Kidney (tissue), 14 donors: ENCODE data around the gene CDH7. TPM values are rescaled to one million over a fixed set of nuclear protein-coding genes. Genes with fewer than 3 reads are reported as not detected.

ENCODE experiments used
- DNase-seq, 5 donors: peaks; one replicate each; pipeline ENCODE4 v3.0.0-alpha.2; 2013 to 2020
- FAIRE-seq: peaks from 2 replicates; lab custom pipeline; 2012; peaks lifted over from hg19 to GRCh38; lab: Jason Lieb, UNC
- H3K27ac ChIP-seq, 2 donors: one replicate each; pipeline ENCODE4 v1.7.0; 2013; ENCODE audit warnings: low read depth in 2 of 2, low read length in 2 of 2, inconsistent platforms in 1 of 2
- H3K27me3 ChIP-seq: one replicate; pipeline ENCODE4 v1.7.1; 2013; ENCODE audit warnings: low read length, inconsistent platforms; ENCODE audit not compliant: control insufficient read depth, insufficient read depth
- H3K36me3 ChIP-seq, 3 donors: one replicate each; pipeline versions ENCODE4 v1.7.0 to v1.7.1; 2013; ENCODE audit warnings: low read length in 3 of 3, control low read depth in 1 of 3, inconsistent platforms in 1 of 3; ENCODE audit not compliant: insufficient read depth in 3 of 3, control insufficient read depth in 2 of 3
- H3K4me1 ChIP-seq, 3 donors: one replicate each; pipeline versions ENCODE4 v1.7.0 to v1.7.1; 2013; ENCODE audit warnings: low read length in 3 of 3, inconsistent platforms in 1 of 3, low read depth in 1 of 3; ENCODE audit not compliant: control insufficient read depth in 2 of 3, insufficient read depth in 2 of 3
- H3K4me3 ChIP-seq, 3 donors: one replicate each; pipeline versions ENCODE4 v1.7.0 to v1.8.1; 2013; ENCODE audit warnings: low read length in 3 of 3, control low read depth in 1 of 3, inconsistent platforms in 1 of 3
- H3K9ac ChIP-seq, 3 donors: one replicate each; pipeline versions ENCODE4 v1.7.0 to v1.7.1; 2013; ENCODE audit warnings: low read length in 3 of 3, control low read depth in 1 of 3, inconsistent platforms in 1 of 3
- H3K9me3 ChIP-seq, 3 donors: one replicate each; pipeline versions ENCODE4 v1.7.0 to v1.7.1; 2013; ENCODE audit warnings: low read length in 3 of 3, control low read depth in 1 of 3, inconsistent platforms in 1 of 3; ENCODE audit not compliant: control insufficient read depth in 2 of 3, insufficient read depth in 1 of 3
- CTCF ChIP-seq: IDR thresholded peaks from 3 replicates; pipeline ENCODE4 v1.5.1; 2012; ENCODE audit warnings: mild to moderate bottlenecking, moderate library complexity, borderline replicate concordance; ENCODE audit not compliant: insufficient read depth; ENCODE audit errors: extremely low read depth
- intact Hi-C: fragments of 100-400 bp; cut with DNase I; formaldehyde crosslinking; loops from one replicate; pipeline ENCODE4 v1.11.1; 2022
- polyA plus RNA-seq: library from polyadenylated mRNA; stranded (reverse); fragments of 350-450 nt; fragmentation: Illumina TruSeq; extraction: RNeasy Lipid Tissue Mini Kit (QIAGEN cat#74804); gene quantifications from one replicate; pipeline ENCODE4 v1.2.3, GENCODE V29; 2014; ENCODE audit warnings: low read depth, low replicate concordance; ENCODE audit not compliant: insufficient read depth
- total RNA-seq: library from RNA; stranded (reverse); fragmentation: NEBNext Ultra II Directional; extraction: Animal tissue kit (Norgen Biotek cat#: 25700); gene quantifications from one replicate; pipeline ENCODE4 v1.2.1, GENCODE V29; 2021
- donor health status: control.
- donor health status: control.
- donor health status: control.
- donor health status: control.
- donor health status: control.
- donor health status: DM: yes; HTN: yes; CAD: no.
- donor health status: Normal renal cell carcinoma (clear cell type).

The CDH7 gene
- total and polyA plus RNA-seq, 2 donors from 2014 or later, result not detected

GRCh38 chr18:65835881-65836280, 85.1 kb downstream of the CDH7 start:
- H3K36me3 ChIP-seq, result no peaks in the 10 kb centered on the region
- FAIRE-seq (no peak), DNase-seq (no peak)
- no peaks in the 10 kb centered on the region for H3K27me3 ChIP-seq
- H3K9ac ChIP-seq, result no peak overlapping the region
- H3K4me3 ChIP-seq, result no peak overlapping the region
- H3K4me1 ChIP-seq, result no peaks in the 10 kb centered on the region
- H3K9me3 ChIP-seq, result peaks cover 0 to 2% (median 0%) of the 10 kb centered on the region in 3 donors
- H3K27ac ChIP-seq, result no peak overlapping the region
- intact Hi-C loops, result no loop called here
- TF ChIP-seq CTCF, result no peak

- no peaks in the 10 kb centered on the region for H3K4me1 ChIP-seq
- DNase-seq, result no peak
- no peaks in the 10 kb centered on the region for H3K36me3 ChIP-seq
- H3K27ac ChIP-seq, result no peak overlapping the region
- no peaks in the 10 kb centered on the region for H3K9me3 ChIP-seq
- FAIRE-seq, result no peak
- no peak for TF ChIP-seq CTCF
- no peak overlapping the region for H3K9ac ChIP-seq
- no peak overlapping the region for H3K4me3 ChIP-seq
- no peaks in the 10 kb centered on the region for H3K27me3 ChIP-seq
- intact Hi-C loops, result no loop called here
These were observed 95.3 kb downstream of the CDH7 start for GRCh38 chr18:65846107-65846506.

GRCh38 chr18:65852273-65852672, 101.5 kb downstream of the CDH7 start:
- Histone ChIP-seq H3K9me3 (no peaks in the 10 kb centered on the region), H3K36me3 (no peaks in the 10 kb centered on the region), H3K27me3 (no peaks in the 10 kb centered on the region), H3K9ac (no peak overlapping the region), H3K27ac (no peak overlapping the region), H3K4me1 (no peaks in the 10 kb centered on the region), H3K4me3 (no peak overlapping the region)
- intact Hi-C loops, result no loop called here
- no peak for TF ChIP-seq CTCF
- no peak for FAIRE-seq
- DNase-seq, result no peak

- no peak for FAIRE-seq
- no peak overlapping the region for H3K9ac ChIP-seq
- TF ChIP-seq CTCF, result no peak
These were observed 108.3 kb downstream of the CDH7 start for GRCh38 chr18:65859075-65859474.

More at GRCh38 chr18:65859075-65859474, 108.3 kb downstream of the CDH7 start:
- no peaks in the 10 kb centered on the region for H3K27me3 ChIP-seq
- intact Hi-C loops, result no loop called here
- no peak overlapping the region for H3K4me3 ChIP-seq
- no peaks in the 10 kb centered on the region for H3K4me1 ChIP-seq
- H3K36me3 ChIP-seq, result no peaks in the 10 kb centered on the region
- no peaks in the 10 kb centered on the region for H3K9me3 ChIP-seq
- DNase-seq, result no peak
- H3K27ac ChIP-seq, result no peak overlapping the region
